Transverse colon (tissue), 4 donors: ENCODE measurements around the gene VPS13A.

Experiments
- POLR2A ChIP-seq: fragments of 450-650 bp; IDR thresholded peaks from one replicate; pipeline ENCODE4 v1.6.1; 2016; ENCODE audit warnings: antibody characterized with exemption, mild to moderate bottlenecking, moderate library complexity
- POLR2AphosphoS5 ChIP-seq, 3 donors: sonication (generic); formaldehyde crosslinking; IDR thresholded peaks; one replicate each; pipeline ENCODE4 v1.6.1; 2016; ENCODE audit warnings: antibody characterized with exemption in 3 of 3
- TF ChIP-seq, protein P1 (sequence below), 5 experiments: fragments of 200-600 bp in 3 of 5; fragments of 450-650 bp in 2 of 5; sonication (generic) in 3 of 5; IDR thresholded peaks; 1 replicate in 2 of 5; 2 replicates in 3 of 5; pipeline ENCODE4 v1.5.1; 2016 to 2017; ENCODE audit warnings: antibody characterized with exemption in 5 of 5, inconsistent platforms in 3 of 5, mild to moderate bottlenecking in 2 of 5, moderate library complexity in 1 of 5

DNA sequence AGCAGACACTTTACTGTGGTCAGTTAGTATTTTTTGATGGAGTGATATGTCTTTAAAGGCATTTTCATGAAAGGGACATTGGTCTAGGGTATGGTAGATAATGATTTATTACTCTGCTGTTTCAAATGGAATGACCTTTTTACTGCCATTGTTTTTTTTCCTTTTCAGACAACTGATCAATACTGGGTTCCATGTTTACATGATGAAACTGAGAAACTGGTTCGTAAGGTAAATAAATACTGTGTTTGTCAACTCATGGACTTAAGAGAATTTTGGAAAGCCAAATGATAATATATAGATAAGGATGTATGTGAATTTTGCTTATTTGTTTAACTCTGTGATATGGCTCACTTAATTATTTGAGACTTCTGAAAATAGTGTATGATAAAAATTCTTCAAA lies 35.5 kb downstream of the VPS13A start:
- TF ChIP-seq POLR2A, result no peak
- TF ChIP-seq, protein P1, sequence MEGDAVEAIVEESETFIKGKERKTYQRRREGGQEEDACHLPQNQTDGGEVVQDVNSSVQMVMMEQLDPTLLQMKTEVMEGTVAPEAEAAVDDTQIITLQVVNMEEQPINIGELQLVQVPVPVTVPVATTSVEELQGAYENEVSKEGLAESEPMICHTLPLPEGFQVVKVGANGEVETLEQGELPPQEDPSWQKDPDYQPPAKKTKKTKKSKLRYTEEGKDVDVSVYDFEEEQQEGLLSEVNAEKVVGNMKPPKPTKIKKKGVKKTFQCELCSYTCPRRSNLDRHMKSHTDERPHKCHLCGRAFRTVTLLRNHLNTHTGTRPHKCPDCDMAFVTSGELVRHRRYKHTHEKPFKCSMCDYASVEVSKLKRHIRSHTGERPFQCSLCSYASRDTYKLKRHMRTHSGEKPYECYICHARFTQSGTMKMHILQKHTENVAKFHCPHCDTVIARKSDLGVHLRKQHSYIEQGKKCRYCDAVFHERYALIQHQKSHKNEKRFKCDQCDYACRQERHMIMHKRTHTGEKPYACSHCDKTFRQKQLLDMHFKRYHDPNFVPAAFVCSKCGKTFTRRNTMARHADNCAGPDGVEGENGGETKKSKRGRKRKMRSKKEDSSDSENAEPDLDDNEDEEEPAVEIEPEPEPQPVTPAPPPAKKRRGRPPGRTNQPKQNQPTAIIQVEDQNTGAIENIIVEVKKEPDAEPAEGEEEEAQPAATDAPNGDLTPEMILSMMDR (IDR thresholded peaks at IDR 0.05), result no peak
- no peak for TF ChIP-seq POLR2AphosphoS5 (IDR thresholded peaks at IDR 0.05)
